HCT116 (cell line): Measurements from ENCODE around the gene PDSS2. TPM values are rescaled to one million over a fixed set of nuclear protein-coding genes. Genes with fewer than 3 reads are reported as not detected.
"Not testable (repeated sequence)": the region's sequence is repeated elsewhere in the genome, so short reads cannot be mapped to it uniquely, and the experiment has no call there.

Source experiments
- ATAC-seq: fragments of 200-7000 bp; cut with Tn5 transposase; 2 replicates; pipeline ENCODE4 v1.9.1; 2020; ENCODE audit warnings: mild to moderate bottlenecking, moderate library complexity
- BruUV-seq: library from RNA; stranded (reverse); fragments of 400-500 nt; replicated peaks from 2 replicates; lab custom pipeline; 2021; lab: Mats Ljungman, UMichigan
- CTCF ChIA-PET: fragments of 300-600 bp; sonication (Branson Sonifier 250); formaldehyde crosslinking; loops from one replicate; lab custom pipeline; 2021; ENCODE audit warnings: antibody characterized with exemption; lab: Charles Lee
- POLR2A ChIA-PET: fragments of 300-600, 350-600 bp; sonication (Branson Sonifier 250); formaldehyde crosslinking; loops from one replicate; lab custom pipeline; 2021; ENCODE audit warnings: antibody characterized with exemption; lab: Charles Lee
- RAD21 ChIA-PET, 2 experiments: fragments of 300-600 bp; sonication (Branson Sonifier 250); formaldehyde crosslinking; loops; one replicate each; lab custom pipeline; 2023; ENCODE audit warnings: low total read pairs in 2 of 2; ENCODE audit not compliant: uncharacterized antibody in 2 of 2, unreplicated experiment in 2 of 2, low non-redundant PET in 1 of 2; lab: Charles Lee
- DNase-seq: peaks from one replicate; pipeline ENCODE4 v3.0.0-alpha.2; 2010; ENCODE audit warnings: low read depth, low spot score
- H2AFZ ChIP-seq: fragments of 200-600 bp; shearing (Covaris generic), sonication (generic); 2 replicates; pipeline ENCODE4 v1.6.1; 2017; ENCODE audit warnings: low read depth, mixed run types, mixed read lengths, antibody characterized with exemption, low read length; ENCODE audit not compliant: poor library complexity, severe bottlenecking
- H3K27ac ChIP-seq: 2 replicates; pipeline ENCODE4 v1.5.1; 2012; ENCODE audit warnings: low read depth, low read length
- H3K27me3 ChIP-seq: fragments of 200-600 bp; sonication (generic); 2 replicates; pipeline ENCODE4 v1.6.1; 2016; ENCODE audit warnings: mixed run types, low read length, mixed read lengths; ENCODE audit not compliant: insufficient read depth
- H3K36me3 ChIP-seq, 2 experiments: fragments of 200-500 bp in 1 of 2; fragments of 200-600 bp in 1 of 2; sonication (Bioruptor generic) in 1 of 2; sonication (generic) in 1 of 2; 2 replicates each; pipeline versions ENCODE4 v1.5.1 to v1.6.1; 2014 to 2016; ENCODE audit warnings: low read length in 2 of 2, inconsistent platforms in 1 of 2, mixed read lengths in 1 of 2, mixed run types in 1 of 2; ENCODE audit not compliant: insufficient read depth in 2 of 2, control insufficient read depth in 1 of 2
- H3K4me1 ChIP-seq, 2 experiments: fragments of 200-600 bp in 1 of 2; sonication (generic) in 1 of 2; 2 replicates each; pipeline versions ENCODE4 v1.5.1 to v1.6.1; 2012 to 2017; ENCODE audit warnings: low read length in 2 of 2, inconsistent platforms in 1 of 2, mild to moderate bottlenecking in 1 of 2, mixed read lengths in 1 of 2, mixed run types in 1 of 2, moderate library complexity in 1 of 2; ENCODE audit not compliant: insufficient read depth in 2 of 2, control insufficient read depth in 1 of 2
- H3K4me2 ChIP-seq: fragments of 200-600 bp; sonication (generic); 2 replicates; pipeline ENCODE4 v1.6.1; 2017; ENCODE audit warnings: mixed run types, low read length, mixed read lengths
- H3K4me3 ChIP-seq, 2 experiments: fragments of 200-600 bp in 1 of 2; sonication (generic) in 1 of 2; replicated peaks in 1 of 2; 2 replicates each; pipeline ENCODE4 v1.5.1; 2011 to 2016; ENCODE audit warnings: low read length in 2 of 2, control low read depth in 1 of 2, low read depth in 1 of 2, mild to moderate bottlenecking in 1 of 2, mixed read lengths in 1 of 2, mixed run types in 1 of 2
- H3K79me2 ChIP-seq: fragments of 200-600 bp; sonication (generic); 2 replicates; pipeline ENCODE4 v1.6.1; 2017; ENCODE audit warnings: mild to moderate bottlenecking, mixed run types, low read length, moderate library complexity, mixed read lengths; ENCODE audit not compliant: insufficient read depth
- H3K9ac ChIP-seq: fragments of 200-600 bp; sonication (generic); 2 replicates; pipeline ENCODE4 v1.6.1; 2016; ENCODE audit warnings: low read length, mixed read lengths
- H3K9me2 ChIP-seq: fragments of 200-600 bp; sonication (generic), shearing (Covaris generic); 2 replicates; pipeline ENCODE4 v1.6.1; 2017; ENCODE audit warnings: mixed run types, mild to moderate bottlenecking, moderate library complexity; ENCODE audit not compliant: insufficient read depth
- H3K9me3 ChIP-seq, 2 experiments: fragments of 200-500 bp in 1 of 2; fragments of 200-600 bp in 1 of 2; sonication (Bioruptor generic) in 1 of 2; sonication (generic) in 1 of 2; 2 replicates each; pipeline ENCODE4 v1.6.1; 2014 to 2017; ENCODE audit warnings: low read length in 2 of 2, mixed read lengths in 2 of 2, inconsistent platforms in 1 of 2, low read depth in 1 of 2, mild to moderate bottlenecking in 1 of 2, mixed run types in 1 of 2, moderate library complexity in 1 of 2; ENCODE audit not compliant: control insufficient read depth in 1 of 2, insufficient read depth in 1 of 2
- H4K20me1 ChIP-seq: fragments of 200-600 bp; sonication (generic), shearing (Covaris generic); 2 replicates; pipeline ENCODE4 v1.6.1; 2017; ENCODE audit warnings: mixed run types, mild to moderate bottlenecking, moderate library complexity; ENCODE audit not compliant: insufficient read depth
- EZH2 ChIP-seq: fragments of 200-600 bp; sonication (generic); IDR thresholded peaks from 2 replicates; pipeline ENCODE4 v1.6.1; 2017; ENCODE audit warnings: antibody characterized with exemption, mixed run types
- MAX ChIP-seq: IDR thresholded peaks from 2 replicates; pipeline ENCODE4 v1.6.1; 2012
- YY1 ChIP-seq: IDR thresholded peaks from 2 replicates; pipeline ENCODE4 v1.6.1; 2011; ENCODE audit warnings: low read length, low read depth, moderate library complexity, mild to moderate bottlenecking; ENCODE audit not compliant: insufficient replicate concordance; ENCODE audit errors: extremely low read depth
- ZFX ChIP-seq: fragments of 450-650 bp; IDR thresholded peaks from 2 replicates; pipeline ENCODE4 v1.6.1; 2017
- intact Hi-C: fragments of 100-400 bp; cut with micrococcal nuclease; formaldehyde crosslinking; loops from 2 replicates; pipeline ENCODE4 v1.10.0; 2022
- total RNA-seq: library from RNA; stranded (reverse); gene quantifications from one replicate; pipeline ENCODE4 v1.2.1, GENCODE V29; 2021; ENCODE audit not compliant: unreplicated experiment

Gene PDSS2
- total RNA-seq, 1 experiment from 2014 or later = 12.2 TPM

GRCh38 chr6:107479089-107479690, 19.8 kb upstream of the PDSS2 start:
- Histone ChIP-seq H3K27ac (no peak overlapping the region), H3K9ac (no peak overlapping the region), H3K79me2 (no peaks in the 10 kb centered on the region)
- no peak for TF ChIP-seq YY1
- TF ChIP-seq ZFX = no peak
- TF ChIP-seq EZH2 = no peak
- TF ChIP-seq MAX = no peak
- TF ChIP-seq, all 23 proteins: peak for 0
- RAD21 ChIA-PET = no interaction called here
- Histone ChIP-seq H3K27me3 (peaks cover 4% of the 10 kb centered on the region; the same call in 1 of the 2 replicates), H3K4me2 (no peak overlapping the region), H3K4me1 (no peaks in the 10 kb centered on the region), H3K9me2 (no peaks in the 10 kb centered on the region), H3K4me3 (no peak overlapping the region), H3K9me3 (no peaks in the 10 kb centered on the region), H3K36me3 (no peaks in the 10 kb centered on the region), H4K20me1 (no peaks in the 10 kb centered on the region), H2AFZ (no peak overlapping the region)
- DNase-seq = no peak
- ATAC-seq = no peak
- POLR2A ChIA-PET = interaction anchor here (0.7 kb wide), 1 partner anchor 30 kb away, joined by 3 read pairs; no protein-coding TSS in a partner anchor
- CTCF ChIA-PET = no interaction called here
- intact Hi-C loops = no loop called here
- no TSS peak for BruUV-seq

- H2AFZ ChIP-seq, H3K9me3 ChIP-seq, H3K9me2 ChIP-seq, DNase-seq, H3K27me3 ChIP-seq, H3K36me3 ChIP-seq, H4K20me1 ChIP-seq, RAD21 ChIA-PET, H3K79me2 ChIP-seq, H3K9ac ChIP-seq, intact Hi-C loops, ATAC-seq, H3K4me3 ChIP-seq, POLR2A ChIA-PET, CTCF ChIA-PET, H3K4me1 ChIP-seq, BruUV-seq, H3K27ac ChIP-seq, H3K4me2 ChIP-seq: not testable (repeated sequence)
These were observed 16.5 kb upstream of the PDSS2 start for GRCh38 chr6:107475826-107476225.

GRCh38 chr6:107475360-107475759, 16.0 kb upstream of the PDSS2 start:
- H3K27me3 ChIP-seq, H3K36me3 ChIP-seq, CTCF ChIA-PET, H3K27ac ChIP-seq, H4K20me1 ChIP-seq, ATAC-seq, intact Hi-C loops, H3K4me3 ChIP-seq, H3K4me1 ChIP-seq, H3K79me2 ChIP-seq, DNase-seq, H3K9me2 ChIP-seq, H2AFZ ChIP-seq, H3K4me2 ChIP-seq, H3K9ac ChIP-seq, RAD21 ChIA-PET, BruUV-seq, H3K9me3 ChIP-seq, POLR2A ChIA-PET: not testable (repeated sequence)
